HG02642 (cell line): ENCODE results near the gene CPSF2.
"Not testable (repeated sequence)": the region's sequence is repeated elsewhere in the genome, so short reads cannot be mapped to it uniquely, and the experiment has no call there.

ENCODE experiments used
- ATAC-seq: cut with Tn5 transposase; IDR thresholded peaks from one replicate; pipeline ENCODE4 v1.9.1; 2021; ENCODE audit warnings: mild to moderate bottlenecking; ENCODE audit not compliant: unreplicated experiment, poor library complexity

The CPSF2 gene

DNA sequence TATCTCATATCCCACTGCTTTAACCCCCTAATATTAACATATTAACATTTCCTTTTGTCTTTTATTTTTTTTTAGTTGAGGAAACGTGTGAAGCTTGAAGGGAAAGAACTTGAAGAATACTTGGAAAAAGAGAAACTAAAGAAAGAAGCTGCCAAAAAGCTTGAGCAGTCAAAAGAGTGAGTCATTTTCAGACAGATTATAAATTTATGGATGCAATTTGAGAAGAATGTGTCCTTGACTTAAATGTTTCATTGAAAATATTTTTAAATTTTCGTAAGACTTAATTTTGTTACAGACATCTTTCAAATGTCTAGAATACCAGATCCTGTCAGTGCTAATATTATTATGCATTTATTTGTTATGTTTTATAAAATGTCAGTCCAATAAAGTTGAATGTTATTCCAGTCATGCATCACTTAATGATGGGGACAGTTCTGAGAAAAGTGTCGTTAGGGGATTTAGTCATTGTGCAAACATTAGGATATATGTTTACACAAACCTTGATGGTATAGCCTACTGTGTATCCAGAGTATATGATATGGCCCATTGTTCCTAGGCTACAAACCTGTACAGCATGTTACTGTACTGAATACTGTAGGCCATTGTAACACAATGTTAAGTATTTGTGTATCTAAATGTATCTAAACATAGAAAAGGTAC lies 32.6 kb downstream of the CPSF2 start:
- no peak for ATAC-seq

DNA sequence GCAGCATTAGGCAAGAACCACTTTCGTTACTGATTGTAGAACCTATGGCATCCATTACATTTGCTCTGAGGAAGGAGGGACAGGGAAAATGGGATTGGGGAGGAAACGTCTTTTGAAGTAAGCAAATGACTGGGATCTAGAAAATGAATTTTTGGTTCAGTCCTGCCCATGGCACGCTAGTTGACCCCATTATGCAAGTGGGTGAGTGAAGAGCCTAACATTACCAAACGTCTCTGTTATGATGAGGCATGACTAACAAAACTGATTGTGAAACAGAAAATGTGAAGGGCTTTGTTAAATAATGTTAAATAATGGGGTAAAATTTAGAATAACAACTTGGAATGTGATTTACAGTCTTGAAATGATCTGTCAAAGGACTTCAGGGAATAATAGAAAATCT lies 38.9 kb downstream of the CPSF2 start:
- ATAC-seq: no peak

DNA sequence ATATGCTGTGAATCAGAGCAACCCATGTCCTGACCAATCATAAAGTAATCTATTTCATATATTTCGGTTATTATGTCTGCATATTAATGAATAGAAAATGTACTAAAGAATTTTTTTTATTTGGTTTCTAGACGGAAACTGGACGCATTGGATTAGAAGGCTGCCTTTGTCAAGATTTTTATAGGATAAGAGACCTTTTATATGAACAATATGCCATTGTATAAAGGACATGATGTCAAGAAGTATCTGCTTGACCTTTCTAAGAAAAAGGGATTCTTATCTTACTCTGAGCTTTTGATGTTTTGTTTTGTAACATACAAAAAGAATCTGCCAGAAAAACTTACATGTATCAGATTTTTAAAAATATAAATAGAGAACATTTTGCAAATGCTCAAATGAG lies 39.8 kb downstream of the CPSF2 start:
- no peak for ATAC-seq

DNA sequence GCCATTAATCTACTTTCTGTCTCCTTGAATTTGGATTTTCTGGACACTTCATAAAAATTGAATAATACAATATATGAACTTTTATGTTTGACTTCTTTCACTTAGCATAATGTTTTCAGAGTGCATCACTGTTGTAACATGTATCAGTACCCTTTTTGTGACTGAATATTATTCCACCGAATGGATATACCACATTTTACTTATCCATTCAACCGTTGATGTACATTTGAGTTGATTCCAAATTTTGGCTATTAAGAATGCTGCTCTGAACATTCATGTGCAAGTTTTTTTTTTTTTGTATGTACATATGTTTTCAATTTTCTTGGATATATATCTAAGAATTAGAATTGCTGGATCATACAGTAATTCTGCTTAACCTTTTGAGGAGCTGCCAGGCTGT lies 43.2 kb downstream of the CPSF2 start:
- ATAC-seq: no peak

DNA sequence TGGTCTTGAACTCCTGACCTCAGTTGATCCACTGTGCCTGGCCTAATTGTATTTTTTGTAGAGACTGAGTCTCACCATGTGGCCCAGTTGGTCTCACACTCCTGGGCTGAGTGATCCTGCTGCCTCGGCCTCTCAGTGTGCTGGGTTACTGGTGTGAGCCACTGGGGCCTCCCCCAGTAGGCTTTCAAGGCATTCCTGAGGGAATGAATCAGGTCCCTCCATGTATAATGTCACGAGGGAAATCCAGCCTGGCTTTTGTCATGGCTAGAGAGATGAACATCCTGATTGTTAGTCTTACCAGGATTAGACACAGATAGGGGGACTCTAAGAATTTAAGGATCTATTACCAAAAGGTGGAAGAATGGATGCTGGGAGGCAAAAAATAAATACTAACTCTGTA lies 51.9 kb downstream of the CPSF2 start:
- ATAC-seq: no peak

DNA sequence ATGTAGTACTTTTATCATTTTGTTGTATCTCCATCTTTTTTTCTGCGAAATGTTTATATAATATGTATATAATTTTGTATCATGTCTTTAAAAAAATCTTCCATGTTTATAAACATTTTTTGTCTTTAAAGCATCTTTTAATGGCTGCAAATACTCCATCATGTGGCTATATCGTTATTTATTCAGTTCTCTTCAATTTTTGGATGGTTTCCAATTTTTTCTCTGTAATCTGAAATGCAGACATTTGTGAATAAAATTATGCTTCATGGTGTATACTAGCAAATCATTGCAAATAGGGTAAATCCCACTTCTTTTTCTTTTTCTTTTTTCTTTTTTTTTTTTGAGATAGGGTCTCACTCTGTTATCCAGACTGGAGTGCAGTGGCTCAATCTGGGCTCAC lies 54.0 kb downstream of the CPSF2 start:
- ATAC-seq: no peak

GRCh38 chr14:92176476-92176875 lies 54.7 kb downstream of the CPSF2 start:
- no peak for ATAC-seq

- not testable (repeated sequence) for ATAC-seq
Measured at GRCh38 chr14:92179178-92179577, 57.4 kb downstream of the CPSF2 start.

DNA sequence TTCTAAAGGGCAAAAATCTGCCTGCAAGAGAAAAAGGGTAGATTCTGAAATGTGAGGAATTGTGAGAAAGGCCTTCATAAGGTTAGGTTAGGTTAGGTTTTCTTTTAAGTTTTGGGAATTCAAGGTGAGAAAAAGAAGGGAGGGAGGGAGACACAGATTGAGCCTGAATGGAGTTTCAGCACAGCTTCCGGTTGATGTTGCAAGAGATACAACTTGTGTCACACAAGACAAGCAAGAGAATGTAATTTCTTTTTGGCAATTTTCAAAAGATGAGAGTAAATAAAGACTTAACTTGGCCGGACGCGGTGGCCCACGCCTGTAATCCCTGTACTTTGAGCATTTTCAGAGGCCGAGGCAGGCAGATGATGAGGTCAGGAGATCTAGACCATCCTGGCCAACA lies 63.8 kb downstream of the CPSF2 start:
- no peak for ATAC-seq

DNA sequence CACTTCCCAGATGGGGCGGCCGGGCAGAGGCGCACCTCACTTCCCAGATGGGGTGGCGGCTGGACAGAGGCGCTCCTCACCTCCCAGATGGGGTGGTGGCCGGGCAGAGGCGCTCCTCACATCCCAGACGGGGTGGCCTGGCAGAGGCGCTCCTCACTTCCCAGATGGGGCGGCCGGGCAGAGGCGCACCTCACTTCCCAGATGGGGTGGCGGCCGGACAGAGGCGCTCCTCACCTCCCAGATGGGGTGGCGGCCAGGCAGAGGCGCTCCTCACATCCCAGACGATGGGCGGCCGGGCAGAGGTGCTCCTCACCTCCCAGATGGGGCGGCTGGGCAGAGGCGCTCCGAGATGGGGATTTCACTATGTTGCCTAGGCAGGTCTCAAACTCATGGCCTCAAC lies 65.8 kb downstream of the CPSF2 start:
- not testable (repeated sequence) for ATAC-seq

- no peak for ATAC-seq
Measured at GRCh38 chr14:92190768-92191167, 69.0 kb downstream of the CPSF2 start.

- no peak for ATAC-seq
Measured at GRCh38 chr14:92198804-92199203, 77.0 kb downstream of the CPSF2 start.

DNA sequence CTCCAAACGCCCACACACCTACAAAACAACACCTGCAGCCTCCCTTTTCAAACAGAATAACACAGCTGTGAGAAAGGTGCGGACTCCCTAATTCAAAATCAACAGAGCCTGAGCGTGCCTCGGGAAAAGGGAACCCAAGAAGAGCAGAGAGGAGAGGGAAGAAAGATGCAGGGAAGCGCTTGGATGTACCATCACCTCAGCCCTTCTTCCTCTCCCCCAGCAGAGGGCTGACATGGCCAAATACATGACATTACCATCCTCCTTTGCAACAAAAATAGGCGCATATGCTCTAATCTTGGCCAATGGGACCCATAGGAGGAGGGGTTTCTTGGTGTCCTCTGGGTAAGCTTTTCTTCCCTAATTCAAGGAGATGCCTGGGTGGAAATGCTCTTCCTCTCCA lies 78.0 kb downstream of the CPSF2 start:
- ATAC-seq: no peak

DNA sequence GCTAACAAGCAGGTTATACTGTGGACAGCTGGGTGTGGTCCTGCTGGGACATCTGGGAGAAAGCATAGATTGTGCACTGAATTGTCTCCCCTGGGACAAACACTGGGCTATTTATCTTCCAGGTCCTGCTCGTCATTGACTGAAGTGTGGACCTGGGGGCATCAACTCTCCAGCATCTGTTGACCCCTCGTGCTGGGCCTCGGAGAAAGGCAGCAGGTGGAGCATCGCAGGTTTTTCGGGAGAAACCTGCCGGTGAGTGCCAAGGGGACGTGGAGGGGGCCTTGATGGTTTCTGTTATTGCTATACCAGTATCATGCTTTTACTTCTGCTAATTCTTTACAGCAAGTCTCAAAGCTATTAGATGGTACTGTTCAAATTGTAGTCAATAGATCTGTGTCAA lies 81.3 kb downstream of the CPSF2 start:
- no peak for ATAC-seq

GRCh38 chr14:92204792-92205191 lies 83.0 kb downstream of the CPSF2 start:
- no peak for ATAC-seq

DNA sequence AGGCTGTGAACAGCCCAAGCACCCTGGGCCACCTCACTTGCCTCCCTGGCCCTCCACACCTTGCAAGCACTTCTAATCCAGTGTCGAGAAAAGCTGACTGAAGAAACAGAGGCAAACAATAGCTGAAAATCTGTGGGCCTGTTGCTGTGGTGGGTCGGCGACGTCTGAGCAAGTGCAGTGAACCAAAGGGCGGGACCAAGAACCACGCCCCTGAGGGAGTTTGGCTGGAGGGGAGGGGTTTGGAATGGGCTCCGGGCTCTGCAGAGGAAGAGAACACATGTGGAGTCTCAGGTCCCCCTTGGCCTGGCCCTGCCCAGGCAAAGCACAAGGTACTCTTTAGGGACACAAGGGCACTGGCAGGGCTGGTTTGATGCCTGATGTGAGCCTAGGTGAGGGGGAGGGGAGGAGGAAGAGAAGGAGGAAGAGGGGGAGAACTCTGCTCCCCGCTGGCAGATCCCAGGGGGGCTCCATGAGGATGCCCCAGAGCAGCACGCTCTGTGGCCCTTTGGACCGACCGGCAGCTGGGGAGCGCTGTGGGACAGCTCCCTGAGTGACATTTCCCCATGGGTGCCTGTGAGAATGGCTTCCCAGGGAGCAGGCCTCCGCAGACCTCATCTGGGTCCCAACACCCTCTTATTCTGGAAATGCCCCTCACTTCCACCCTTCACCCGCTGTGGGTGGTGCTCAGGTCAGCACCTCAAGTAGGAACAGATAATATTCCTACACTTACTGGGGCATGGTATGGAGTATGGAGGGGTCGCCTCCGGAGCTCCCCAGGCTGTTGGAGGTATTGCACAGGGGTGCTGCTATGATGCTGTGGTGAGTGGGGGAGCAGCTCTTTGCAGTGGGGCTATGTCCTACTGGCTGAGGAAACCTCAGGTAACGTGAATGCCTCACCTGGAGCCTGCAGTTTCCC lies 85.5 kb downstream of the CPSF2 start:
- no peak for ATAC-seq

- no peak for ATAC-seq
Measured at GRCh38 chr14:92207928-92208265, 86.1 kb downstream of the CPSF2 start.

- no peak for ATAC-seq
Measured at GRCh38 chr14:92209141-92209540, 87.4 kb downstream of the CPSF2 start.

GRCh38 chr14:92213125-92213524 lies 91.4 kb downstream of the CPSF2 start:
- ATAC-seq: not testable (repeated sequence)

- no peak for ATAC-seq
Measured at GRCh38 chr14:92215579-92215978, 93.8 kb downstream of the CPSF2 start.

- no peak for ATAC-seq
Measured at GRCh38 chr14:92217936-92218335, 96.2 kb downstream of the CPSF2 start.
